Lower lobe of right lung (tissue), 2 donors: ENCODE data around the gene LEPR. TPM values are rescaled to one million over a fixed set of nuclear protein-coding genes. Genes with fewer than 3 reads are reported as not detected.

ENCODE experiments used
- ATAC-seq, 2 donors: fragments of 200-7000 bp; cut with Tn5 transposase; one replicate each; pipeline ENCODE4 v1.9.1; 2020 to 2022; ENCODE audit warnings: mild to moderate bottlenecking in 2 of 2, moderate library complexity in 2 of 2
- DNase-seq: peaks from one replicate; pipeline ENCODE4 v3.0.0-alpha.2; 2020
- H3K27ac ChIP-seq: fragments of 200-600 bp; one replicate; pipeline ENCODE4 v1.8.0; 2022
- H3K27me3 ChIP-seq: fragments of 200-600 bp; one replicate; pipeline ENCODE4 v1.8.0; 2022; ENCODE audit warnings: low read depth
- H3K36me3 ChIP-seq: fragments of 200-600 bp; one replicate; pipeline ENCODE4 v1.8.0; 2022; ENCODE audit warnings: mild to moderate bottlenecking
- H3K4me1 ChIP-seq: fragments of 200-600 bp; one replicate; pipeline ENCODE4 v1.8.0; 2022
- H3K4me3 ChIP-seq: fragments of 200-600 bp; one replicate; pipeline ENCODE4 v1.8.0; 2022; ENCODE audit warnings: mild to moderate bottlenecking
- H3K9me3 ChIP-seq: fragments of 200-600 bp; one replicate; pipeline ENCODE4 v1.8.0; 2022
- CTCF ChIP-seq: fragments of 200-600 bp; IDR thresholded peaks from one replicate; pipeline ENCODE4 v1.8.0; 2022; ENCODE audit warnings: antibody characterized with exemption, mild to moderate bottlenecking
- intact Hi-C: fragments of 100-400 bp; cut with DNase I; formaldehyde crosslinking; loops from one replicate; pipeline ENCODE4 v1.11.0; 2022
- total RNA-seq: library from RNA; stranded (reverse); fragmentation: NEBNext Ultra II Directional; extraction: Animal tissue kit (Norgen Biotek cat#: 25700); gene quantifications from one replicate; pipeline ENCODE4 v1.2.1, GENCODE V29; 2021
- donor health status: DM: no; HTN: yes; CAD: no; lungs with severe emphysema.

The LEPR gene
- total RNA-seq, 1 donor from 2014 or later = 27.7 TPM

- intact Hi-C loops = no loop called here
- Histone ChIP-seq H3K27ac (no peak overlapping the region), H3K27me3 (no peaks in the 10 kb centered on the region), H3K9me3 (no peaks in the 10 kb centered on the region), H3K36me3 (peaks cover 42% of the 10 kb centered on the region), H3K4me1 (peaks cover 35% of the 10 kb centered on the region), H3K4me3 (no peak overlapping the region)
- no peak for TF ChIP-seq CTCF
- DNase-seq (no peak), ATAC-seq (no peak)
These were observed 4.5 kb downstream of the LEPR start for GRCh38 chr1:65425006-65425405.

- DNase-seq (no peak), ATAC-seq (no peak)
- Histone ChIP-seq H3K9me3 (no peaks in the 10 kb centered on the region), H3K4me1 (peaks cover 42% of the 10 kb centered on the region), H3K36me3 (peaks cover 49% of the 10 kb centered on the region), H3K27me3 (no peaks in the 10 kb centered on the region), H3K27ac (no peak overlapping the region), H3K4me3 (no peak overlapping the region)
- intact Hi-C loops = no loop called here
- TF ChIP-seq CTCF = no peak
These were observed 5.2 kb downstream of the LEPR start for GRCh38 chr1:65425697-65426096.

- DNase-seq = no peak
- no peaks in the 10 kb centered on the region for H3K27me3 ChIP-seq
- H3K4me3 ChIP-seq = no peak overlapping the region
- no peaks in the 10 kb centered on the region for H3K9me3 ChIP-seq
- intact Hi-C loops = no loop called here
- no peak for TF ChIP-seq CTCF
- no peak for ATAC-seq
- H3K4me1 ChIP-seq = peaks cover 22% of the 10 kb centered on the region
- H3K27ac ChIP-seq = peak overlapping the region; percentile 62
- peaks cover 79% of the 10 kb centered on the region for H3K36me3 ChIP-seq
These were observed 8.6 kb downstream of the LEPR start for GRCh38 chr1:65429078-65429477.

GRCh38 chr1:65429806-65430205, 9.3 kb downstream of the LEPR start:
- H3K4me3 ChIP-seq = no peak overlapping the region
- peak overlapping the region; percentile 62 for H3K27ac ChIP-seq
- peaks cover 82% of the 10 kb centered on the region for H3K36me3 ChIP-seq
- H3K4me1 ChIP-seq = peaks cover 16% of the 10 kb centered on the region
- intact Hi-C loops = no loop called here
- ATAC-seq (peak in 1 of 2 donors; percentile 31), DNase-seq (no peak)
- H3K27me3 ChIP-seq = no peaks in the 10 kb centered on the region
- H3K9me3 ChIP-seq = no peaks in the 10 kb centered on the region
- TF ChIP-seq CTCF = no peak

DNA sequence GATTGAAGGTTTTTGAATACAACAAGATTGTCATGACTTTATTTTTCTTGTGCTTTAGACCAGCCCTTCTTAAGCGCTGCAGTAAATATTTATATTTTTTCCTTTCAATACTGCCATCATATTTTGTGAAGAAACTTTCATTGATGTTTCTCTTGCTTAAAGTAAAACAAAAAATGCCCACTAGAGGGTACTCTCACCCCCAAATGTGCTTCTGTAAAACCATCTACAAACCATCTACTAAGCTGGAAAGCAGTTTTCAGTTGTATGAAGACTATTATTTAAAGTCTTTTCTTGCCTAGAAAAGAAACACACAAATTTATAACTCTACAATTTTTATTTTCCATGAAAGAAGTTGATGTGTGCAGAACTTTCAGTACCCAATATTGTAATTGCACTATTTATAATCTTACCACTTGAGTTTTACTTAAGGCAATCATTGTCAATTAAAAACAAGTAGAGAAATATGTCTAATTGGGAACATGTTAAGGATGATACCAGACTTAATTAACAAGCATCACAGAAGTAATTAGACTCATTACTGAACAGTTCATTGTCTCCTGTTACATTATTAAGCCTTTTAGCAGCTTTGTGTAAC, 10.7 kb downstream of the LEPR start:
- intact Hi-C loops = no loop called here

More for the DNA sequence above, 10.7 kb downstream of the LEPR start:
- H3K4me3 ChIP-seq = no peak overlapping the region
- peak; percentile 66 for TF ChIP-seq CTCF
- peak overlapping the region; percentile 62 for H3K27ac ChIP-seq
- no peaks in the 10 kb centered on the region for H3K27me3 ChIP-seq
- H3K36me3 ChIP-seq = peaks cover 72% of the 10 kb centered on the region
- no peaks in the 10 kb centered on the region for H3K9me3 ChIP-seq
- peaks cover 14% of the 10 kb centered on the region for H3K4me1 ChIP-seq
- DNase-seq (no peak), ATAC-seq (peak in 1 of 2 donors; percentile 62)
